ENCODE results near the gene GRIA3. TPM values are rescaled to one million over a fixed set of nuclear protein-coding genes. Genes with fewer than 3 reads are reported as not detected.

The GRIA3 gene
- polyA plus RNA-seq, 1 of the 3 experiments (the other 2 are of a cell fraction) = 0.15 TPM

DNA sequence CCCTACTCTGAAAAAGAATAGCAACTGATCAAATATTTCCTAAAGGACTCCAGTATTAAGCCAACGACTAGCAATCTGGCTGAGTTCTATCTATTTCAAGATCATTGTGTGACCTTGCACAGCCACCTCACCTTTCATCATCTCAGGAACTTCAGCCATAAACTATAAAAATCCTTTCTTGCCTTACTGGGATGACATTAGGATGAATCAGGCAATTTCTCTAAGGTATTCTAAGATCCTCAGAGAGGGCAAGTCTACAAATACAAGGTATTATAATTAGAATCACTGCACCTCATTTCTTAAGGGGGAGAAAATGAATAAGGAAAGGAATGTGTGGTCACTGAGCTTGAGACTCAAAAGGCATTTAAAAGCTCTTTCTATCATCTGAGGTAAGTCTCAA, 152.6 kb downstream of the GRIA3 start:
- ChIA-PET CTCF (no interaction called here), POLR2A (no interaction called here)
- Histone ChIP-seq H3K36me3 (replicated peaks in 1 of 2; ENCODE audit: control insufficient read depth in 1 of 2, insufficient read depth in 2 of 2, low read length in 1 of 2) (no peaks in the 10 kb centered on the region), H3K4me3 (ENCODE audit: low read depth in 2 of 2, low read length in 1 of 2) (no peak overlapping the region), H3K27me3 (ENCODE audit: insufficient read depth) (no peaks in the 10 kb centered on the region; the same call in 1 of the 2 replicates), H3K9me3 (no peaks in the 10 kb centered on the region), H4K20me1 (ENCODE audit: insufficient read depth) (no peaks in the 10 kb centered on the region), H3K9ac (no peak overlapping the region), H2AFZ (ENCODE audit: low read depth) (no peak overlapping the region), H3K4me2 (no peak overlapping the region), H3K79me2 (ENCODE audit: insufficient read depth) (no peaks in the 10 kb centered on the region), H3K4me1 (ENCODE audit: control insufficient read depth in 1 of 2, insufficient read depth in 2 of 2, low read depth in 1 of 2, low read length in 1 of 2) (no peaks in the 10 kb centered on the region), H3F3A (replicated peaks; ENCODE audit: insufficient read depth) (no peaks in the 10 kb centered on the region), H3K9me2 (no peaks in the 10 kb centered on the region), H3K27ac (ENCODE audit: low read depth in 2 of 2, low read length in 1 of 2) (no peak overlapping the region)
- TF ChIP-seq MEF2A (IDR thresholded peaks at IDR 0.05; ENCODE audit: borderline replicate concordance, low read depth) = no peak
- TF ChIP-seq FOSL2 (IDR thresholded peaks at IDR 0.05; ENCODE audit: borderline replicate concordance, low read depth) = no peak
- TF ChIP-seq YY1 (IDR thresholded peaks at IDR 0.05; ENCODE audit: low read depth) = no peak
- no peak for TF ChIP-seq RCOR1 (IDR thresholded peaks at IDR 0.05; ENCODE audit: low read length)
- no peak for TF ChIP-seq RXRA (IDR thresholded peaks at IDR 0.05; ENCODE audit: borderline replicate concordance, low read depth)
- no peak for TF ChIP-seq EP300 (IDR thresholded peaks at IDR 0.05; ENCODE audit: borderline replicate concordance in 1 of 2, low read depth in 1 of 2, low read length in 1 of 2)
- TF ChIP-seq, protein P1, sequence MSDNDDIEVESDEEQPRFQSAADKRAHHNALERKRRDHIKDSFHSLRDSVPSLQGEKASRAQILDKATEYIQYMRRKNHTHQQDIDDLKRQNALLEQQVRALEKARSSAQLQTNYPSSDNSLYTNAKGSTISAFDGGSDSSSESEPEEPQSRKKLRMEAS (IDR thresholded peaks at IDR 0.05; ENCODE audit: low read depth) = no peak
- TF ChIP-seq NFIC (IDR thresholded peaks at IDR 0.05; ENCODE audit: borderline replicate concordance) = no peak
- TF ChIP-seq JUND (IDR thresholded peaks at IDR 0.05) = no peak
- TF ChIP-seq SIN3A (IDR thresholded peaks at IDR 0.05; ENCODE audit: borderline replicate concordance, low read depth, low read length) = no peak
- TF ChIP-seq FOXM1 (IDR thresholded peaks at IDR 0.05; ENCODE audit: low read depth) = no peak
- no peak for TF ChIP-seq MXI1 (IDR thresholded peaks at IDR 0.05; ENCODE audit: low read depth, low read length)
- TF ChIP-seq GABPA (IDR thresholded peaks at IDR 0.05; ENCODE audit: low read depth) = no peak
- no peak for TF ChIP-seq RAD21 (IDR thresholded peaks at IDR 0.05; ENCODE audit: low read length)
- TF ChIP-seq POLR2AphosphoS5 (IDR thresholded peaks at IDR 0.05; ENCODE audit: low read depth, low read length) = no peak
- TF ChIP-seq, protein P2, sequence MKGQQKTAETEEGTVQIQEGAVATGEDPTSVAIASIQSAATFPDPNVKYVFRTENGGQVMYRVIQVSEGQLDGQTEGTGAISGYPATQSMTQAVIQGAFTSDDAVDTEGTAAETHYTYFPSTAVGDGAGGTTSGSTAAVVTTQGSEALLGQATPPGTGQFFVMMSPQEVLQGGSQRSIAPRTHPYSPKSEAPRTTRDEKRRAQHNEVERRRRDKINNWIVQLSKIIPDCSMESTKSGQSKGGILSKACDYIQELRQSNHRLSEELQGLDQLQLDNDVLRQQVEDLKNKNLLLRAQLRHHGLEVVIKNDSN (IDR thresholded peaks at IDR 0.05; ENCODE audit: borderline replicate concordance, low read depth) = no peak
- TF ChIP-seq SMC3 (IDR thresholded peaks at IDR 0.05; ENCODE audit: low read depth, low read length) = no peak
- TF ChIP-seq, protein P3, sequence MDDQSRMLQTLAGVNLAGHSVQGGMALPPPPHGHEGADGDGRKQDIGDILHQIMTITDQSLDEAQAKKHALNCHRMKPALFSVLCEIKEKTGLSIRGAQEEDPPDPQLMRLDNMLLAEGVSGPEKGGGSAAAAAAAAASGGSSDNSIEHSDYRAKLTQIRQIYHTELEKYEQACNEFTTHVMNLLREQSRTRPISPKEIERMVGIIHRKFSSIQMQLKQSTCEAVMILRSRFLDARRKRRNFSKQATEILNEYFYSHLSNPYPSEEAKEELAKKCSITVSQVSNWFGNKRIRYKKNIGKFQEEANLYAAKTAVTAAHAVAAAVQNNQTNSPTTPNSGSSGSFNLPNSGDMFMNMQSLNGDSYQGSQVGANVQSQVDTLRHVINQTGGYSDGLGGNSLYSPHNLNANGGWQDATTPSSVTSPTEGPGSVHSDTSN (IDR thresholded peaks at IDR 0.05) = no peak
- TF ChIP-seq ELF1 (IDR thresholded peaks at IDR 0.05) = no peak
- TF ChIP-seq TAF1 (IDR thresholded peaks at IDR 0.05; ENCODE audit: borderline replicate concordance, low read depth, low read length) = no peak
- 11% methylated on average over 1 of the region's 1 CpG for WGBS (ENCODE audit: low lambda C conversion rate)
- no peak for DNase-seq
